NCI-H1694 treated with DMSO at 0.1 percent for 48 hours (cell line): ENCODE results near the gene TCAP.

Experiments
- DNase-seq: peaks from one replicate; lab custom pipeline; 2025; lab: John Stamatoyannopoulos, UW

The TCAP gene

GRCh38 chr17:39629494-39629880 is 35.7 kb upstream of the TCAP start:
- no peak for DNase-seq

GRCh38 chr17:39629898-39630297 is 35.3 kb upstream of the TCAP start:
- no peak for DNase-seq

GRCh38 chr17:39631403-39631802 is 33.7 kb upstream of the TCAP start:
- no peak for DNase-seq

DNA sequence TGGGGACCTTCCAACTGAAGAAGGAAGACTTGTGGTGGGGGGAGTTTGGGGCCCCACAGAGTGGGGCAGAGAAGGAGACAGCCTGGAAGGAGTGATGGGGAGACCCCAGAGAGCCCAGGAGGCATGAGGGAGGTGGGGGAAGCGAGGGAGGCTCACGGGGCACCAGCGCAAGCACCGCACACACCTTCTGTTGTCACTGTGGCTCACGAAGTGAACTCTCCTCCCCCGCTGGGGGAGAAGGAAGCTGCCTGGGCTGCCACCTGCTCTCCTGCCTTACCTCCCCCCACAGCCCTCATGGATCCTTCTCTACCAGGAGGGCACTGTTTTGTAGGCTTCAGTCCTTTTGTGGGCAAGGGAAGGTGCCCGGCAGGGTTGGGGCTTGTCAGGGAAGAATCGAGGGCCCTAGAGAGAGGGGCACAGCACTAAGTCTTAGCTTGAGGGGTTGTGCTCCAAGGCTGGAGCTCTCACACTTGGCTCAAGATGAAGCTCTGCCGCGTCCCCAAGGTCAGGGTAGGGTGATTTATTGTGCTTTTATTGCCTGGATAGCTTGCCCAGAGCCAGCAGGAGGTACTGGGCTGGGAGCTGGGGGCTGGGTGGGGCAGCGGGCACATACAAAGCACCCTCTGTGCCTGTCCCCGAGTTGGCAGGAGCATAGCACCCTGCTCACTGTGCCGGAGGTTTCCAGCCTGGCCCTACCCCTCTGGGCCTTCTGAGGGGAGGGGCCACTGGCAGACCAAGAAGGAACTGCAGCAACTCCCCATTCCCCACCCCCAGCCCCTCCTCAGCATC is 32.8 kb upstream of the TCAP start:
- no peak for DNase-seq

DNA sequence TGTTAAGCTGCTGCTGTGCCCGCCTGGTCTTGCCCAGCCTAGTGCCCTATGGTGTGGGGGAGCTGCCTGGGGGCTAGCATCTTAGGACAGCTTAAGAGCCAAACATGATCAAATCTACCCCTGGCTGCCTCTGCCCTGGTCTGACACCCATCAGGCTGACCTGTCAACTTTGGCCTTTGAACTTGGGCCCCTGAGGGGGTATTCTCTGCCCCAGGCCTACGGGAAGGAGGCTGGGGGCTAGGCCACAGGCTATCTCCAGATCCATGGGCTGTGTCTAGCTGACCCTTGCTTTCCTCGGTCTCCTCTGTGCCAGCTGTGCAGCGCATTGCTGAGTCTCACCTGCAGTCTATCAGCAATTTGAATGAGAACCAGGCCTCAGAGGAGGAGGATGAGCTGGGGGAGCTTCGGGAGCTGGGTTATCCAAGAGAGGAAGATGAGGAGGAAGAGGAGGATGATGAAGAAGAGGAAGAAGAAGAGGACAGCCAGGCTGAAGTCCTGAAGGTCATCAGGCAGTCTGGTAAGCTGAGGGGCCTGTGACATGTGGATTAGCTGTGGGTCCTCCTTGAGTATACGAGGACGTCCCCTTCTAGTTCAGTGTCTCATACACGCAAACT is 31.5 kb upstream of the TCAP start:
- DNase-seq, result no peak

GRCh38 chr17:39634384-39634871 is 30.7 kb upstream of the TCAP start:
- peak; percentile 67 for DNase-seq

GRCh38 chr17:39635614-39636176 is 29.5 kb upstream of the TCAP start:
- DNase-seq, result no peak

GRCh38 chr17:39636587-39636926 is 28.6 kb upstream of the TCAP start:
- DNase-seq, result no peak

GRCh38 chr17:39636927-39637736 is 28.0 kb upstream of the TCAP start, which contains the start of gene STARD3:
STARD3 (plus strand) TSS chr17:39637144; CDS start chr17:39653532, 16,388 bp downstream.
- DNase-seq, result peak; percentile 58

- no peak for DNase-seq
These were observed 26.8 kb upstream of the TCAP start for GRCh38 chr17:39638317-39638716.

DNA sequence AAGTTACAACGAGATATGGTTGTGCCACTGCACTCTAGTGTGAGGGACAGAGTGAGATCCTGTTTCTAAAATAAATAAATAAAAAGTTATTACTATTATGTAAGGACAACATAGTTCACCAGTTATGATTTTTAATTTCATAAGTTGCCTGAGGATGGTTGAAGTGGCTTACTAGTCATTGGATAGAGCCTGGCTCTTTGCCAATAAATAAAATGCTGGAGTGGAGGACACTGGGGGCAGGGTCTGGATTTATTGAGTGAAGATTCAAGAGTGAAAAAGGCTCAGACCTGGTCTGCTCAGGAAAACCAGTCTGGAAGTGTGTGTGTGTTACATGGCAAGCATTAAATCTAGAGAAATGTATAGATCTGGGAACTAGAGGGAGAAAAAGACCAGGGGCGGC is 26.1 kb upstream of the TCAP start:
- no peak for DNase-seq

- no peak for DNase-seq
These were observed 25.3 kb upstream of the TCAP start for GRCh38 chr17:39639566-39640458.

GRCh38 chr17:39640591-39641031 is 24.5 kb upstream of the TCAP start:
- DNase-seq, result no peak

DNA sequence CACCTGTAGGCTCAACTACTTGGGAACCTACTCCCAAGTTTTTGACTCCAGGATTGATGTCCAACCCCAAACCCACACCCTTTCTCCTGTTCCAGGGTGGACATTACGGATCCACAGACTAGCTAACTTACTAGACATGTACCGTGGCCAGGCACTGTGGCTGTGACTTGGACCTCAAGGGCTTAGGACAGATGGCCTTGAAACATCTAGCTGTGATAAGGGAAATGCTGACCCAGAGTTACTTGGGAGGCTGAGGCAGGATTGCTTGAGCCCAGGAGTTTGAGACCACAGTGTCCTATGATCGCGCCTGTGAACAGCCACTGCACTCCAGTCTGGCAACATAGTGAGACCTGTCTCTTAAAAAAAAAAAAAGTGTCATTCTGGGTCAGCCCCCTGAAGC is 24.1 kb upstream of the TCAP start:
- no peak for DNase-seq

- DNase-seq, result no peak
These were observed 23.3 kb upstream of the TCAP start for GRCh38 chr17:39641883-39642282.

- DNase-seq, result no peak
These were observed 22.7 kb upstream of the TCAP start for GRCh38 chr17:39642291-39643074.

GRCh38 chr17:39643271-39643670 is 21.9 kb upstream of the TCAP start:
- DNase-seq, result no peak

DNA sequence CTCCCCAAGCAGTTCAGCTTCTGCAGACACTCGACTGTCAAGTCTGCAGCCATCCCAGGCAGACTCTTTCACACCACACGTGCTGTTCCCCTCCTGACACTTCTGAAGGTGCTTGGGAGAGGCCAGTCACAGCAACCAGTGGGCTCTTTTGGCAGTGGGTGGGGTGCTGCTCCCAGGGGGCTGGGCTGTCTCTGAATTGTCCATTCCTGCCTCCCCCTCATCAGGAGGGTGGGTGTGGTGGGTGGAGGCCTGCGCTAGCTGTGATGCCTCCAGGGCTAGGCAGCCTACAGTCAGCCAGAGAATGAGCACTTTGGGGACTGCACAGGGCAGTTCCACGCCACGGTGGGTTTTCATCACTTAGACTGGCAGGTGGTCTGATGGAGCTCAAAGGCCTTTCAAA is 17.9 kb upstream of the TCAP start:
- no peak for DNase-seq

GRCh38 chr17:39648616-39649366 is 16.4 kb upstream of the TCAP start:
- DNase-seq, result no peak

GRCh38 chr17:39650121-39650579 is 15.0 kb upstream of the TCAP start:
- DNase-seq, result no peak
